Activated CD4-positive, alpha-beta T cell treated with anti-CD3 and anti-CD28 coated beads for 24 hours (primary cell): Measurements from ENCODE around the gene GEMIN4.
"Not testable (repeated sequence)": the region's sequence is repeated elsewhere in the genome, so short reads cannot be mapped to it uniquely, and the experiment has no call there.

ENCODE experiments used
- DNase-seq, 2 donors: peaks; one replicate each; pipeline ENCODE4 v3.0.0-alpha.2; 2020; ENCODE audit warnings: low read depth in 2 of 2

GEMIN4 gene

GRCh38 chr17:778096-778495, 26.0 kb upstream of the GEMIN4 start:
- no peak for DNase-seq

GRCh38 chr17:774313-774584, 22.2 kb upstream of the GEMIN4 start:
- no peak for DNase-seq

GRCh38 chr17:773467-774312, 21.6 kb upstream of the GEMIN4 start:
- no peak for DNase-seq

GRCh38 chr17:773016-773415, 21.0 kb upstream of the GEMIN4 start:
- no peak for DNase-seq

- DNase-seq = no peak
Measured at GRCh38 chr17:767076-767475, 15.0 kb upstream of the GEMIN4 start.

GRCh38 chr17:760371-760770, 8.3 kb upstream of the GEMIN4 start:
- no peak for DNase-seq

- no peak for DNase-seq
Measured at GRCh38 chr17:759964-760363, 7.9 kb upstream of the GEMIN4 start.

GRCh38 chr17:756010-756567, 4.0 kb upstream of the GEMIN4 start:
- not testable (repeated sequence) for DNase-seq

GRCh38 chr17:755319-755961, 3.4 kb upstream of the GEMIN4 start:
- DNase-seq = not testable (repeated sequence)

- DNase-seq = no peak
Measured at GRCh38 chr17:753418-753817, 1.4 kb upstream of the GEMIN4 start.

GRCh38 chr17:752620-753219, 656 bp upstream of the GEMIN4 start:
- DNase-seq = peak in 1 of 2 donors; percentile 19

GRCh38 chr17:751269-752001, 629 bp downstream of the GEMIN4 start:
- peak; percentile 10 to 15 for DNase-seq

- DNase-seq = no peak
Measured at GRCh38 chr17:750431-751037, 1.5 kb downstream of the GEMIN4 start.

- DNase-seq = not testable (repeated sequence)
Measured at GRCh38 chr17:749359-749758, 2.7 kb downstream of the GEMIN4 start.

GRCh38 chr17:748604-749003, 3.5 kb downstream of the GEMIN4 start:
- DNase-seq = not testable (repeated sequence)

- no peak for DNase-seq
Measured at GRCh38 chr17:746783-747629, 5.1 kb downstream of the GEMIN4 start.

- DNase-seq = no peak
Measured at GRCh38 chr17:746181-746580, 5.9 kb downstream of the GEMIN4 start.

GRCh38 chr17:745406-745805, 6.7 kb downstream of the GEMIN4 start:
- DNase-seq = no peak

GRCh38 chr17:744937-745336, 7.1 kb downstream of the GEMIN4 start:
- DNase-seq = no peak

GRCh38 chr17:743139-743538, 8.9 kb downstream of the GEMIN4 start:
- DNase-seq = no peak
